NCI-H1105 (cell line): ENCODE results near the gene LGALS7B.
"Not testable (repeated sequence)": the region's sequence is repeated elsewhere in the genome, so short reads cannot be mapped to it uniquely, and the experiment has no call there.

Experiments used
- DNase-seq: peaks from one replicate; lab custom pipeline; 2025; lab: John Stamatoyannopoulos, UW

The LGALS7B gene

GRCh38 chr19:38770228-38770948 lies 18.6 kb upstream of the LGALS7B start:
- not testable (repeated sequence) for DNase-seq

GRCh38 chr19:38770949-38771275 lies 18.1 kb upstream of the LGALS7B start:
- DNase-seq: not testable (repeated sequence)

GRCh38 chr19:38771569-38771968 lies 17.4 kb upstream of the LGALS7B start:
- DNase-seq: not testable (repeated sequence)

GRCh38 chr19:38773469-38774177 lies 15.4 kb upstream of the LGALS7B start, which contains the start of gene LGALS7:
TSS of gene LGALS7 (minus strand) at chr19:38773517. CDS start at chr19:38773492, 25 bp downstream.
- DNase-seq: no peak

GRCh38 chr19:38774181-38774950 lies 14.6 kb upstream of the LGALS7B start:
- no peak for DNase-seq

- no peak for DNase-seq
These were observed 10.3 kb upstream of the LGALS7B start for GRCh38 chr19:38778733-38779132.

GRCh38 chr19:38780443-38780842 lies 8.6 kb upstream of the LGALS7B start:
- DNase-seq: no peak

GRCh38 chr19:38781058-38781457 lies 7.9 kb upstream of the LGALS7B start:
- DNase-seq: no peak

GRCh38 chr19:38782212-38782611 lies 6.8 kb upstream of the LGALS7B start:
- not testable (repeated sequence) for DNase-seq

GRCh38 chr19:38784224-38784623 lies 4.8 kb upstream of the LGALS7B start:
- no peak for DNase-seq

- no peak for DNase-seq
These were observed 3.8 kb upstream of the LGALS7B start for GRCh38 chr19:38785187-38785699.

- not testable (repeated sequence) for DNase-seq
These were observed 2.9 kb upstream of the LGALS7B start for GRCh38 chr19:38786061-38786460.

GRCh38 chr19:38786572-38787265 lies 2.3 kb upstream of the LGALS7B start:
- no peak for DNase-seq

GRCh38 chr19:38790507-38791403 lies 1.8 kb downstream of the LGALS7B start:
- DNase-seq: not testable (repeated sequence)

GRCh38 chr19:38791451-38792064 lies 2.6 kb downstream of the LGALS7B start:
- not testable (repeated sequence) for DNase-seq

- DNase-seq: no peak
These were observed 3.5 kb downstream of the LGALS7B start for GRCh38 chr19:38792250-38793111.

GRCh38 chr19:38793177-38793576 lies 4.2 kb downstream of the LGALS7B start:
- DNase-seq: no peak

GRCh38 chr19:38793671-38794070 lies 4.7 kb downstream of the LGALS7B start:
- no peak for DNase-seq

GRCh38 chr19:38795549-38795948 lies 6.5 kb downstream of the LGALS7B start:
- DNase-seq: no peak
